ENCODE measurements around the gene EML1.

Gene EML1, protein sequence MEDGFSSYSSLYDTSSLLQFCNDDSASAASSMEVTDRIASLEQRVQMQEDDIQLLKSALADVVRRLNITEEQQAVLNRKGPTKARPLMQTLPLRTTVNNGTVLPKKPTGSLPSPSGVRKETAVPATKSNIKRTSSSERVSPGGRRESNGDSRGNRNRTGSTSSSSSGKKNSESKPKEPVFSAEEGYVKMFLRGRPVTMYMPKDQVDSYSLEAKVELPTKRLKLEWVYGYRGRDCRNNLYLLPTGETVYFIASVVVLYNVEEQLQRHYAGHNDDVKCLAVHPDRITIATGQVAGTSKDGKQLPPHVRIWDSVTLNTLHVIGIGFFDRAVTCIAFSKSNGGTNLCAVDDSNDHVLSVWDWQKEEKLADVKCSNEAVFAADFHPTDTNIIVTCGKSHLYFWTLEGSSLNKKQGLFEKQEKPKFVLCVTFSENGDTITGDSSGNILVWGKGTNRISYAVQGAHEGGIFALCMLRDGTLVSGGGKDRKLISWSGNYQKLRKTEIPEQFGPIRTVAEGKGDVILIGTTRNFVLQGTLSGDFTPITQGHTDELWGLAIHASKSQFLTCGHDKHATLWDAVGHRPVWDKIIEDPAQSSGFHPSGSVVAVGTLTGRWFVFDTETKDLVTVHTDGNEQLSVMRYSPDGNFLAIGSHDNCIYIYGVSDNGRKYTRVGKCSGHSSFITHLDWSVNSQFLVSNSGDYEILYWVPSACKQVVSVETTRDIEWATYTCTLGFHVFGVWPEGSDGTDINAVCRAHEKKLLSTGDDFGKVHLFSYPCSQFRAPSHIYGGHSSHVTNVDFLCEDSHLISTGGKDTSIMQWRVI

DNA sequence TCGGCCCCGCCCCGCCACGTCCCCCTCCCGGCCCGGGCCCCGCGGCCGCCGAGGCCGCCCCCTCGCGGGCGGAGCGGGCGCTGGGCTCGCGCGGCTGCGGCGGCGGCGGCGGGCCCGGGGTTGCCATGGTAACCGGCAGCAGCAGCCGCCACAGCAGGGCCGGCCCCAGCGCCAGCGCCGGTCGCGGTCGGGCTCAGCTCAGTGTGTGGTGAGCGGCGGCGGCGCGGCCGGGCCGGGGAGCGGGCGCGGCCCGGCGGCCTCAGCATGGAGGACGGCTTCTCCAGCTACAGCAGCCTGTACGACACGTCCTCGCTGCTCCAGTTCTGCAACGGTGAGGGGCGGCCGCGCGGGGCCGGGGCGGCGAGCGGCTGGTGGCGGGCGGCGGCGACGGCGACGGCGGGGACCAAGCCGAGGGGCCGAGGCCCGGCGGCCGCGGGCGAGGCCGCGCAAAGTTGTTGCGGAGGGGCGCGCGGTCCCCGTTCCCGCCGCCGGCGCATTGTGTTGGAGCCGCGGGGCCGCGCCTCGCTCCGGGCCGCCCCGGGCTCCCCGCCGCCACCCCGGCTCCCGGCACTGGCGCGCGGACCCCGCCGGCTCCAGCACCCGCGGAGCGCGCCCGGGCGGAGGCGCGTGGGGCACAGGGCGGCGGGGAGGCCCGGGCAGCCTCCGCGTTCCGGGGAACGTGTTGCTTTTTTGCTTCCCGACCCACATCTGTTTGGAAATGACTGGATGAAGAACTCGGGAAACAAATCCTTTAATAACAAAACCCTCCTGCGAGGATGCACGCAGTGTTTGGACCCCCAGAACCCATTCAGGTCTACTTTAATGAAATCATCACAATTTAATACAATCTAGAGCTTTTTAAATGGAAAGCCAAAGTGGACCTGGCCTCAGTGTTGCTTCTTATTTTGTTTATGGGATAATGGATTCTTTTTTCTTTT is at the start of gene EML1:
Gene EML1, plus strand, starts transcription at position 201 of the 938 bp plus-strand sequence. Its CDS starts 64 bp downstream, at position 265.
- DNase-seq = peak; percentile 91

GRCh38 chr14:99744199-99744872 is 48.9 kb upstream of the EML1 start:
- DNase-seq = no peak

DNA sequence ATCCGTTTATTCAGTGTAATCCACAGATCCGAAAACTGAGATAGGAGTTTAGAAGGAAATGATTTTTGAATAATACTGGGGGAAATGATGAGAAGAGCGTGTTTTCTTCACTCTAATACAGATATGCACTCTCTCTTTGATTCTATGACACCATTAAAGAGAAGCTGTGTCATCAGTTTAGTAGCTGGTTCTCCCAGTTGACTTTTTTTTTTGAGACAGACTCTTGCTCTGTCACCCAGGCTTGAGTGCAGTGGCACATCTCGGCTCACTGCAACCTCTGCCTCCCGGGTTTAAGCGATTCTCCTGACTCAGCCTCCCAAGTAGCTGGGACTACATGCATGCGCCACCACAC is 48.4 kb upstream of the EML1 start:
- DNase-seq = no peak

DNA sequence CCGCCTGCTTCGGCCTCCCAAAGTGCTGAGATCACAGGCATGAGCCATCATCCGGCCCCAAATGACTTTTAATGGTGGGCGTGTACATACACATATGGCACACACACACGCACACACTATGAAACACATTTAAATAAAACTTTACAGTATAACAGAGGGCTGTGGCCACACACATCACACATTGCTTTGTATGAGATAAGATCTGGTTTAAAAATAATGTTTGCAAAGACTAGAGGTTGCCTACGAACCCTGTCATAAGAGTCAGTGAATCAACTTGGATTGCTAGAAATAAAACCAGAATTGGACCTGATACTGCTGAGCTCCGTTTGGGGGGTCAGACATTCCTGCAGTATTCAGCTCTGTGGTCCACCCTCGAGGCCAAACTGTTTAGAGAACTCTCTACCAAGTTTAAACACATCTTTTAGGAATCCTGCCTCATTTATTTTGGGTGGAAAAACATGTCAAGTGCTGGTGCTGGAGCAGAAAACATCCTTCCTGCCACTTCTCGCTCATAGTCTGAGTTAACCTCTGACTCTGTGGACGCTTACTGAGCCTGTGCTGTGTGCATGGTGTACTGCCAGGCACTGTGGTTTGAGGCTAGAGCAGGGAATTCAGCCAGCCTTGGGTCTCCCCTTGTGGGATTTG is 47.8 kb upstream of the EML1 start:
- no peak for DNase-seq

DNA sequence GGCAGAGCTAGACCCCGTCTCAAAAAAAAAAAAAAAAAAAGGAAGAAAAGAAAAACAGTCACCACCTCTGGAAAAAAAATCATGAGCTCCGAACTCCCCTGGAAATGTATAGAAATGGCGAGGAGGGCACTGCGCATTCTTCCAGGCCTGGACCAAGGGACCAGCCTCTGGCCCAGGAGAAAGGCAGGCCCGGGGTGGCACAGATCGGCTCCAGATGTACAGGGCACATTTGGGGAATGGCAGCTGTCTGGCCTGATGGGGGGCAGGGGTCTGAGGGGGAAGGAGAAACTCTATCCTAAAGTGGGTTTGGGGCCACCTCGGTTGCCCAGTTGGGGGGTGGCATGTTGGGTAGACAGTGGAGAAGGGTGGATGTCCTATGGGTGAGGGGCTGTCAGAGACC is 46.0 kb upstream of the EML1 start:
- DNase-seq = no peak

DNA sequence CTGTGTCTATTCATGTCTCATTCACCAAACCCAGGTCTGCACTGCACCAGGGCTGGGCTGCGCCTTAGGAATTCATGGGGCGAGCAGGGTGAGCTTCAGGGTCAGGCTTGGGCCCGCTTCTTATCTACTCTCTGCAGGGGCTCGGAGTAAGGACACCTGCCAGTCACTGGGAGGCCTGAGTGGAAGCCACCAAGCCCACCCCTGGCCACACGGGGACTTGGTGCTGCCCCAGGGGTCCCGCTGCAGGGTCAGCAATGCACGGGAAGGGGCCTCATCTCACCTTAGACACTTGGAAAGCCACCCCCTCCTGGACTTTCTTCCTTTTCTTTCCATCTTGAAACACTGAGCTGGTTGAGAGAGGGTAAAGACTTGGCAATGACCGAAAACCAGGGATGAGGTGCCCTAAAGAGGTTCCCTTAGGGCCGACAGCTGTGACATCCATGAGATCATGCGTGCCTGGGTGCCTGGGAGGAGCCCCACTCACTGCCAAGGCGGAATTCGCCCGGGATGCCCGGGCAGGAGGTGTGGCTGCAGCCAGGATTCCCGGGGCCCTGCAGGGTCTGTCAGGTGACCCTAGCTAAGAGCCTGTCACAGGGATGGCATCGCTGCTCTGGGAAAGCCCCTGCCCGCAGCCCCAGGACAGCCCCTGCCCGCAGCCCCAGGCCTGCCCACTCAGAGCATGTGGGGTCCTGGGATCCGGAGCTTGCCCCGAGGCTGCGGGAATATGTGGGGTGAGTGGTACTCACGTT is 45.5 kb upstream of the EML1 start:
- no peak for DNase-seq

DNA sequence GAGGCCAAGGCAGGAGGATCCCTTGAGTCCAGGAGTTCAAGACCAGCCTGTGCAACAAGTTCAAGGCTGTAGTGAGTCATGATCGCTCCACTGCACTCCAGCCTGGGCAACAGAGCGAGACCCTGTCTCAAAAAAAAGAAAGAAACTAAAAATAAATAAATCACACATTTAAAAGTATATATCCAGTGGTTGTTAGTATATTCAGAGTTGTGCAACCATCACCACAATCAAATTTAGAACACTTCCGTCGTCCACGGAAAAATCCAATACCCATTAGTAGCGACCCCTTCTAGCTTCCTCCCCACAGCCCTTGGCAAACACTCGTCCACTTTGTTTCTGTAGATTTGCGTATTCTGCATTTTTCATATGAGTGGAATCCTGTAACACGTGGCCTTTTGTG is 44.7 kb upstream of the EML1 start:
- DNase-seq = no peak

DNA sequence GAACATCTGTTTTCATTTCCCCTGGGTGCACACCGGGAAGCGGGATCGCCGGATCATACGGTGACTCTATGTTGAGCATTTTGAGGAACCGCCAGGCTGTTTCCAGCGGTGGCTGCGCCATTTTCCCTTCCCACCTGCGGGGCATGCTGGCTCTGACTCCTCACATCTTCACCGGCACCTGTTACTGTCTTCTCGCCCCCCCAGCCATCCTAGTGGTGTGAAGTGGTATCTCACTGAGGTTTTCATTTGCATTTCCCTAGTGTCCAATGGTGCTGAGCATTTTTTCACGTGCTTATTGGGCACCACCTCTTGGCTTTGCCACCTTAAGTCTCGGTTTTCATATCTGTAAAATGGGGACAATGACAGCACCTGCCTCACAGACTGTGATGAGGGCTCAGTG is 44.1 kb upstream of the EML1 start:
- no peak for DNase-seq

DNA sequence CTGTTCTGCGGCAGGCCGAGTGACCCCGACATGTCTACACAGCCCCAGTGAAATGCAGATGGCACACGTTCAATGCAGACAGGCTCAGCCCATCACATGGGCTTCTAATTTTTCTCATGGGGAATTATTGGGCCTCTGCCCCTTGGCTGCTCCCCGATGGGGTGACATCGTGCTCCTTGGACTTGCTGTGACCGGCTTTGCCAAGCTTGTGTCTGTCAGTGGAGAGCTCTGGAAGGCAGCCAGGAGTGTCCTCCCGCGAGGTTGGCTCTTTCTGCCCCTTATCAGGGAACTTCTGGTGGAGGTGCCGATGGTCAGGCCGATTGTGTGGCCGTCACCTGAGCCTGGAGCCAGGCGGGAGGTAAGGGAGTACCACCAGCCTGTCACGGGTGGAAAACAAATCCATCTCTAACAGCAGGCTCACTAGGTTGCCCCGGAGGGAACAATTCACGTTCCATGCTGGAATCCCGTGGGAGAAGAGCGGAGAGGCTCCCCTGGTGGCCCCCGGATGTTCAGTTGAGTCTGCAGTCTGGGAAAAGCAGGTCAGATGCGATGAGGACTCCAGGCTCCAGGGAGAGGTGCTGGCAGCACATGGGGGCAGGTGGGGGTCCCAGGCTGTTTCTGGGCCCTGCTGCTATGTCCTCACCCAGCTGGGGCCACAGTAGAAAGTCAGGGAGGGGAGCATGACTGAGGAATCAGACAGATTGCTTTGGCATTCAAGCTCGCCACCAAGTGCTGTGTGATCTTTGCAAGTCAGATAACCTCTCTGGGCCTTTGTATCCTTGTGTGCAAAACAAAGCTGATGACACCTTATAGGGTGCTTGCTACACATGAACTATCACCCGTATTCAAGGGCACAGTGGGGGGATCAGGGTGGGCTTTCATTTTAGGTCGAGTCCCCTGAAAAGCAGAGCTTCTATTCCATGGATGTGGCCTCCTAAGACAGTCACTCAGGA is 43.2 kb upstream of the EML1 start:
- DNase-seq = no peak

- no peak for DNase-seq
These were observed 42.3 kb upstream of the EML1 start for GRCh38 chr14:99750746-99751450.

DNA sequence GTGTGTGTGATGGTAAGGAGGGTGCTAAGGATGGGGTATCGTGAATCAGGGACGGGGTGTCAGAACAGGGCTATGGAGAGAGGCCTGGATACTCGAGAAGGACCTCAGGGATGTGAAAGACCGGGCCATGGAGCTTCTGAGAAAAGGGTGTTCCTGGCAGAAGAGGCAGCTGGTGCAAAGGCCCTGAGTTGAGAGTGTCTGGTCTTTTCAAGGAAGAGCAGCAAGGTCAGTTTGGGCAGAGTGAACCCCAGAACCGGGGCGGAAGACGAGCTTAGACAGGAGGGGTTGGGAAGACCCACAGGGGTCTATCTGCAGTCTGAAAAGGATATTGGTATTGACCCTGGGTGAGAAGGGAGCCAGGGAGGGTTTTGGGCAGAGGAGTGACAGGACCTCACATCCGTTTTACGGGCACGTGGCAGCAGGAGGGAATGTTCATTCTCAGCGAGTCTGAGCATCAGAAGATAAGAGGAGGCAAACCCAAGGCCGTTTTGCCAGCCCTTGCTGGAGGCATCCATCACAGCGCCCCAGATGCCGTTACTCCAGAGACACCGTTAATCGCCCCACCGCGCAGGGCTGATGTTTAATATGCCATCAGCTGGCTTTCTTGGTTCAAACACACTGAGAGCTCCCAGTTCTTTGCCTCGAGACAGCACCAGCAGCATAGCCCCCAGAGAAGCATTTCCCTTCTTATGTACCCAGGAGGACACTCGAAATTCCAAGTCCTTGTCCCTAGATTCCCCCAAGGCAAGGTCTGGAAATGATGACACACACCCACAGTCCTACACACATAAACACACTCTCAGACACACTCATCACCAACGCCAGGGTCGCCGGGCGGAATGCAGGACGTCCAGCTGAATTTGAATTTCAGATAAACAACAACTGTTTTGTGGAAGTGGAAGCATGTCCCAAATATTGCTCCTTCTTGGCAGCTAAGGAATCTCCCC is 41.4 kb upstream of the EML1 start:
- peak; percentile 84 for DNase-seq

DNA sequence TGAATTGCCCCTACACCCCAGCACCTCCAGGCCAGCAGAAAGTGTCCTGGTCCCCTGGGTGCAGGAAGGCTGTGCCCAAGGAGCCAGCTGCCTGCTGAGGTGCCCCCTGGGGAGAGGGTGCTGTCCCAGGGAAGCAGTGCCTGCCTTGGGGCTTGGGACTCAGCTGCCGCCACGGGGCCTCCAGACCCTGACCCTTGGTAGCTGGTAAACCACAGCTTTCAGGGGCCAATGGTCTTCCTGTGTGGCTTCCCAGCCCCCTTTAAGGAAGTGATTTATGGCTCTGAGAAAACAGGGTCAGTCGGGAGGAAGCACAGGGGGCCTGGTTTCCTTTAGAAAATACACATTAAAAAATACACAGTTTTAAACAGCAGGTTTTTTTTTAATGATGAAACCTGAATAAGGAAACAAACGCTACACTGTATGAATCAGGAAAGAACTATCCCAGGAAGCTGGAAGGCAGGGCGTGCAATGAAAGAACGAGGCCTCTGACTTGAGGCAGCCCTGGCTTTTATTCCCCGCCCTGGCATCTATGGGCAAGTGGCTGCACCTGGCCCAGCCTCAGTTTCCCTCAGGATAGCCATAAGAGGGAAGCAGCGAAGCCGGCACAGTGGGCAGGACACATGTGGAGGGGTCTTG is 40.6 kb upstream of the EML1 start:
- peak; percentile 79 for DNase-seq

DNA sequence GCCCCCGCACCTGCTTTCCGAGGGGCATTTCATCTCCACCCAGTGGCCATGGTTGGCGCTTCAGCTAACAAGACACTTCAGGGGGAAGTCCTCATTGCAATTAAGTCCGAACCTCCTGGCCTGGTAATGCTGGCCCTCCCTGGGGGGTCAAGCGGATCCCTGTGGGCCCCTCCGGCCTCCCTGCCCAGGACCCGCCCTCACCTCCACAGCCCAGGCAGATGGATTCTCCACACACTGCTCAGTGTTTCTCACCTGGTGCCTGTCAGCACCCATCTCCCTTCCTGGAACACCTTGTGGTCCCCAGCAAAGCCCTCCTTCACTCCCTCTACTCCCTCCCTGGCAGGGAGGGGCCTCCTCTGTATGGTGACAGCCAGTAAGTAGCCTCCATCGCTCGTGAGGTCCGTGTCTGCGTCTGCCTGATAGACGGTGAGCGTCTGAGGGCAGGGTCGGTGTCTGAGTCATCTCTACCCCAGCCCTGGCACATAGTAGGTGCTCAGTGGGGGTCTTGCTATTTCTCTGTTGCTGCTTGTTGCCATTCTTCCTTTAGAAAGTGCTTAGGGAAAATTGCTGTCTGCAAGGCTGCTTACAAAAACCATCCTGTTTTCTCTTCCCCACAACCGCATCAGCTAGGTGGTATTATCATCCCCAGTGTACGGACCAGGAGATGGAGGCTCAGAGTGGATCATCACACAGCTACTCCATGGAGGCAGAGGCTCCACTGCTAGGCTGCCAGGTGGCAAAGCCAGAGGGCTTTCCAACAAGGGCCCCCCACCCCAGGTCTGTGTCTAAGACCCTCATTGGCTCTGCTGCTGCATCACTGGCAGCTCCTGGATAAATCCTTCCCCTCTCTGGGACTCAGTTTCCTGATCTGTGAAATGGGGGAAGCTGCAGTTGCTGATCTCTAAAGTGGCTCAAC is 39.7 kb upstream of the EML1 start:
- DNase-seq = peak; percentile 60

DNA sequence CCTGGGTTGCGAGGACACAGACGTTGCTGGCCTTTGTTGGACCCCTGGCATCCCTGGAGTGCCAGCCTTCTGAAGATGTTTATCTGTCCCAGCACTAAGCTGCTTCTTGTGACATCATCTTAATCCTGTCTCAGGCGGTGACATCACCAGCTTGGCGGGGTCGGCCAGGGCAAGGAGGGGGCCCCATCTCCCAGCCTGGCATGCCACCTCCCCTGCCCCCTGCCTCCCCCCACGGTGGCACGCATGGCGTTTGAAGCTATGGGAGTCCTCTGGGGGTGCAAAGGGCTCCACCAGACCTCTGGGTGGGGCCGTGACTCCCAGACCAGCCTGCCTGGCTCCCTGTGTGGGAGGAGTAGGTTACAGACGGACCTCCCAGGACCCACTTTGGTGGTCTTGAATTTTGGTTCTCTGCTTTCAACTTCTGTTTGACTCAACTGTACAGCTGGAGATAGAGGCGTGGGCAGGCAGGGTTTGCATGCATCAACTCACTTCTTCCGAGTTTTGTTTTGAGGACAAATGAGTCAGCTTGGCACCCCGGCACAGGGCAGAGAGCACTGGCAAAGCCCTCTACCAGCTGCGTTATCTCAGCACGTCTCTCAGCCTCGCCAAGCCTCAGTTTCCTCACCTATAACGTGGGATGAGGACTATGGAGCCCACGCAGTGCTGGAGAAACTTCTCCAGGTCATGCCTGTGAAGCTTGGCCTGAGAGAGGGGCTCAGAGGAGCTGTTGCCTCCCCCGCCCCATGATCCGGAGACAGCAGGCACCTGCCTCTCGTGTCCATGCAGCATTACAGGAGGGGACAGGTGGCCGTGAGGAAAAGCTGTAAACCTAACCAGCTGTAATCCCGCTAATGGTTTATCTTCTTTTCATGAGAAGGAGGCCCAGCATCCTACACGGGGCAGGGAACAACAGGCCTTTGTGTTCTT is 38.8 kb upstream of the EML1 start:
- no peak for DNase-seq

- no peak for DNase-seq
These were observed 38.2 kb upstream of the EML1 start for GRCh38 chr14:99755068-99755405.

Data from islet precursor cell (in vitro differentiated cells).